GM12874 (cell line): ENCODE results near the gene CAMK2N1.

Source experiments
- CTCF ChIP-seq: IDR thresholded peaks from 2 replicates; pipeline ENCODE4 v1.5.1; 2011; ENCODE audit warnings: low read depth, mild to moderate bottlenecking, control low read depth, low read length, moderate library complexity; ENCODE audit not compliant: insufficient read depth

The CAMK2N1 gene

GRCh38 chr1:20465187-20465586 is 20.8 kb downstream of the CAMK2N1 start:
- no peak for TF ChIP-seq CTCF

- no peak for TF ChIP-seq CTCF
Observed at GRCh38 chr1:20463502-20463901, 22.5 kb downstream of the CAMK2N1 start.

GRCh38 chr1:20462397-20462796 is 23.6 kb downstream of the CAMK2N1 start:
- TF ChIP-seq CTCF = no peak

- no peak for TF ChIP-seq CTCF
Observed at GRCh38 chr1:20458717-20459116, 27.3 kb downstream of the CAMK2N1 start.

GRCh38 chr1:20454004-20454403 is 32.0 kb downstream of the CAMK2N1 start:
- TF ChIP-seq CTCF = no peak

- no peak for TF ChIP-seq CTCF
Observed at GRCh38 chr1:20449735-20450311, 36.2 kb downstream of the CAMK2N1 start.

- TF ChIP-seq CTCF = no peak
Observed at GRCh38 chr1:20448671-20449071, 37.3 kb downstream of the CAMK2N1 start.
